HCT116 (cell line): ENCODE data around the gene SYNJ2. TPM values are rescaled to one million over a fixed set of nuclear protein-coding genes. Genes with fewer than 3 reads are reported as not detected.

Experiments used
- ATAC-seq: fragments of 200-7000 bp; cut with Tn5 transposase; 2 replicates; pipeline ENCODE4 v1.9.1; 2020; ENCODE audit warnings: mild to moderate bottlenecking, moderate library complexity
- BruUV-seq: library from RNA; stranded (reverse); fragments of 400-500 nt; replicated peaks from 2 replicates; lab custom pipeline; 2021; lab: Mats Ljungman, UMichigan
- CTCF ChIA-PET: fragments of 300-600 bp; sonication (Branson Sonifier 250); formaldehyde crosslinking; loops from one replicate; lab custom pipeline; 2021; ENCODE audit warnings: antibody characterized with exemption; lab: Charles Lee
- POLR2A ChIA-PET: fragments of 300-600, 350-600 bp; sonication (Branson Sonifier 250); formaldehyde crosslinking; loops from one replicate; lab custom pipeline; 2021; ENCODE audit warnings: antibody characterized with exemption; lab: Charles Lee
- RAD21 ChIA-PET, 2 experiments: fragments of 300-600 bp; sonication (Branson Sonifier 250); formaldehyde crosslinking; loops; one replicate each; lab custom pipeline; 2023; ENCODE audit warnings: low total read pairs in 2 of 2; ENCODE audit not compliant: uncharacterized antibody in 2 of 2, unreplicated experiment in 2 of 2, low non-redundant PET in 1 of 2; lab: Charles Lee
- DNase-seq: peaks from one replicate; pipeline ENCODE4 v3.0.0-alpha.2; 2010; ENCODE audit warnings: low read depth, low spot score
- H2AFZ ChIP-seq: fragments of 200-600 bp; shearing (Covaris generic), sonication (generic); 2 replicates; pipeline ENCODE4 v1.6.1; 2017; ENCODE audit warnings: low read depth, mixed run types, mixed read lengths, antibody characterized with exemption, low read length; ENCODE audit not compliant: poor library complexity, severe bottlenecking
- H3K27ac ChIP-seq: 2 replicates; pipeline ENCODE4 v1.5.1; 2012; ENCODE audit warnings: low read depth, low read length
- H3K27me3 ChIP-seq: fragments of 200-600 bp; sonication (generic); 2 replicates; pipeline ENCODE4 v1.6.1; 2016; ENCODE audit warnings: mixed run types, low read length, mixed read lengths; ENCODE audit not compliant: insufficient read depth
- H3K36me3 ChIP-seq, 2 experiments: fragments of 200-500 bp in 1 of 2; fragments of 200-600 bp in 1 of 2; sonication (Bioruptor generic) in 1 of 2; sonication (generic) in 1 of 2; 2 replicates each; pipeline versions ENCODE4 v1.5.1 to v1.6.1; 2014 to 2016; ENCODE audit warnings: low read length in 2 of 2, inconsistent platforms in 1 of 2, mixed read lengths in 1 of 2, mixed run types in 1 of 2; ENCODE audit not compliant: insufficient read depth in 2 of 2, control insufficient read depth in 1 of 2
- H3K4me1 ChIP-seq, 2 experiments: fragments of 200-600 bp in 1 of 2; sonication (generic) in 1 of 2; 2 replicates each; pipeline versions ENCODE4 v1.5.1 to v1.6.1; 2012 to 2017; ENCODE audit warnings: low read length in 2 of 2, inconsistent platforms in 1 of 2, mild to moderate bottlenecking in 1 of 2, mixed read lengths in 1 of 2, mixed run types in 1 of 2, moderate library complexity in 1 of 2; ENCODE audit not compliant: insufficient read depth in 2 of 2, control insufficient read depth in 1 of 2
- H3K4me2 ChIP-seq: fragments of 200-600 bp; sonication (generic); 2 replicates; pipeline ENCODE4 v1.6.1; 2017; ENCODE audit warnings: mixed run types, low read length, mixed read lengths
- H3K4me3 ChIP-seq, 2 experiments: fragments of 200-600 bp in 1 of 2; sonication (generic) in 1 of 2; replicated peaks in 1 of 2; 2 replicates each; pipeline ENCODE4 v1.5.1; 2011 to 2016; ENCODE audit warnings: low read length in 2 of 2, control low read depth in 1 of 2, low read depth in 1 of 2, mild to moderate bottlenecking in 1 of 2, mixed read lengths in 1 of 2, mixed run types in 1 of 2
- H3K79me2 ChIP-seq: fragments of 200-600 bp; sonication (generic); 2 replicates; pipeline ENCODE4 v1.6.1; 2017; ENCODE audit warnings: mild to moderate bottlenecking, mixed run types, low read length, moderate library complexity, mixed read lengths; ENCODE audit not compliant: insufficient read depth
- H3K9ac ChIP-seq: fragments of 200-600 bp; sonication (generic); 2 replicates; pipeline ENCODE4 v1.6.1; 2016; ENCODE audit warnings: low read length, mixed read lengths
- H3K9me2 ChIP-seq: fragments of 200-600 bp; sonication (generic), shearing (Covaris generic); 2 replicates; pipeline ENCODE4 v1.6.1; 2017; ENCODE audit warnings: mixed run types, mild to moderate bottlenecking, moderate library complexity; ENCODE audit not compliant: insufficient read depth
- H3K9me3 ChIP-seq, 2 experiments: fragments of 200-500 bp in 1 of 2; fragments of 200-600 bp in 1 of 2; sonication (Bioruptor generic) in 1 of 2; sonication (generic) in 1 of 2; 2 replicates each; pipeline ENCODE4 v1.6.1; 2014 to 2017; ENCODE audit warnings: low read length in 2 of 2, mixed read lengths in 2 of 2, inconsistent platforms in 1 of 2, low read depth in 1 of 2, mild to moderate bottlenecking in 1 of 2, mixed run types in 1 of 2, moderate library complexity in 1 of 2; ENCODE audit not compliant: control insufficient read depth in 1 of 2, insufficient read depth in 1 of 2
- H4K20me1 ChIP-seq: fragments of 200-600 bp; sonication (generic), shearing (Covaris generic); 2 replicates; pipeline ENCODE4 v1.6.1; 2017; ENCODE audit warnings: mixed run types, mild to moderate bottlenecking, moderate library complexity; ENCODE audit not compliant: insufficient read depth
- ATF3 ChIP-seq: IDR thresholded peaks from 2 replicates; pipeline ENCODE4 v1.6.1; 2012
- CEBPB ChIP-seq: IDR thresholded peaks from 2 replicates; pipeline ENCODE4 v1.6.1; 2012; ENCODE audit warnings: low read depth
- CTCF ChIP-seq, 3 experiments: fragments of 200-600 bp in 1 of 3; sonication (generic) in 1 of 3; IDR thresholded peaks in 2 of 3; conservative IDR thresholded peaks in 1 of 3; 2 replicates each; pipeline ENCODE4 v1.5.1; 2012 to 2017; ENCODE audit warnings: low read depth in 2 of 3, low read length in 2 of 3, antibody characterized with exemption in 1 of 3, borderline replicate concordance in 1 of 3, control low read depth in 1 of 3, mild to moderate bottlenecking in 1 of 3, mixed read lengths in 1 of 3, mixed run types in 1 of 3, moderate library complexity in 1 of 3; ENCODE audit not compliant: insufficient read depth in 1 of 3
- EGR1 ChIP-seq: IDR thresholded peaks from 2 replicates; pipeline ENCODE4 v1.6.1; 2012; ENCODE audit warnings: low read depth
- EZH2 ChIP-seq: fragments of 200-600 bp; sonication (generic); IDR thresholded peaks from 2 replicates; pipeline ENCODE4 v1.6.1; 2017; ENCODE audit warnings: antibody characterized with exemption, mixed run types
- JUND ChIP-seq: IDR thresholded peaks from 2 replicates; pipeline ENCODE4 v1.6.1; 2012
- SP1 ChIP-seq: IDR thresholded peaks from 2 replicates; pipeline ENCODE4 v1.6.1; 2012; ENCODE audit warnings: low read depth
- intact Hi-C: fragments of 100-400 bp; cut with micrococcal nuclease; formaldehyde crosslinking; loops from 2 replicates; pipeline ENCODE4 v1.10.0; 2022
- total RNA-seq: library from RNA; stranded (reverse); gene quantifications from one replicate; pipeline ENCODE4 v1.2.1, GENCODE V29; 2021; ENCODE audit not compliant: unreplicated experiment

SYNJ2 gene
- total RNA-seq, 1 experiment from 2014 or later: 23.9 TPM

- no peak overlapping the region for H3K27ac ChIP-seq
- ATAC-seq: no peak
- H2AFZ ChIP-seq: no peak overlapping the region
- H3K4me1 ChIP-seq: no peaks in the 10 kb centered on the region
- H4K20me1 ChIP-seq: no peaks in the 10 kb centered on the region
- intact Hi-C loops: no loop called here
- BruUV-seq: no TSS peak
- H3K9ac ChIP-seq: no peak overlapping the region
- ChIA-PET POLR2A (no interaction called here), CTCF (no interaction called here), RAD21 (no interaction called here)
- H3K27me3 ChIP-seq: no peaks in the 10 kb centered on the region
- H3K9me3 ChIP-seq: no peaks in the 10 kb centered on the region
- no peak overlapping the region for H3K4me3 ChIP-seq
- no peak for DNase-seq
- H3K79me2 ChIP-seq: no peaks in the 10 kb centered on the region
- TF ChIP-seq CEBPB (no peak), ATF3 (no peak), SP1 (no peak), EZH2 (no peak), JUND (no peak)
- TF ChIP-seq, all 23 proteins: peak for 0
- H3K36me3 ChIP-seq: no peaks in the 10 kb centered on the region
- H3K4me2 ChIP-seq: no peak overlapping the region
- no peaks in the 10 kb centered on the region for H3K9me2 ChIP-seq
Observed at GRCh38 chr6:158115102-158115501, 133.4 kb downstream of the SYNJ2 start.

- DNase-seq: no peak
- Histone ChIP-seq H4K20me1 (no peaks in the 10 kb centered on the region), H3K79me2 (no peaks in the 10 kb centered on the region), H3K4me3 (no peak overlapping the region), H3K4me2 (no peak overlapping the region), H3K36me3 (no peaks in the 10 kb centered on the region), H3K27me3 (no peaks in the 10 kb centered on the region), H3K4me1 (no peaks in the 10 kb centered on the region), H3K9me3 (no peaks in the 10 kb centered on the region), H3K9me2 (no peaks in the 10 kb centered on the region)
- ChIA-PET POLR2A (no interaction called here), RAD21 (no interaction called here)
- intact Hi-C loops: no loop called here
- ATAC-seq: no peak
- TF ChIP-seq CTCF (IDR thresholded peaks at IDR 0.05 in 2 of 3, conservative IDR thresholded peaks at IDR 0.05 in 1 of 3; ENCODE audit: borderline replicate concordance in 1 of 3, insufficient read depth in 1 of 3, low read depth in 2 of 3, low read length in 2 of 3): peak in 1 of 3 experiments; percentile 6; a peak in 1 of 6 replicates
- TF ChIP-seq EGR1: no peak
- TF ChIP-seq, all 23 proteins: peak for 1
- no TSS peak for BruUV-seq
- H3K27ac ChIP-seq: no peak overlapping the region
- H3K9ac ChIP-seq: no peak overlapping the region
- no peak overlapping the region for H2AFZ ChIP-seq
- CTCF ChIA-PET: no interaction called here
Observed at GRCh38 chr6:158115508-158115907, 133.8 kb downstream of the SYNJ2 start.
